CD4-positive, alpha-beta T cell treated with Interleukin-17A for 1 hour (primary cell): ENCODE data around the gene HSD17B10.
"Not testable (repeated sequence)": the region's sequence is repeated elsewhere in the genome, so short reads cannot be mapped to it uniquely, and the experiment has no call there.

Experiments used
- DNase-seq: peaks from one replicate; pipeline ENCODE4 v3.0.0-alpha.2; 2020

Gene HSD17B10

DNA sequence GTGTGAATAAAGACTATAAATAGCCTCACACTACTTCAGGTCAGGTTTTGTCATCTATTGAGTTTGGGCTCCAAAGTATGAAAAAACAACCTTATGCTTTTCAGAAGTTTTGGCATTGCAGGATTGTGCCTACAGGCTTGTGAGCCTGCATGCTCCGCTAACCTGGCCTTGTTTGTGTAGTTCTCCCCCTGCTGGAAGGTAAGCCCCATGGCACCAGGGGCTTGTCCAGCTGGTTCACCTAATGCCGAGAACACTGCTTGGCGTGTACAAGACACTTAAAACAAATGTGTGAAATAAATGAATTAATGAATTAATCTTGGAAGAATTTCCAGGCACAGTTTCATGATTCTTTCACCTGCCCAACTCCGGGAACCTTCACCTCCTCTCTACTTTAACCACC lies 1.8 kb upstream of the HSD17B10 start:
- peak; percentile 79 for DNase-seq

DNA sequence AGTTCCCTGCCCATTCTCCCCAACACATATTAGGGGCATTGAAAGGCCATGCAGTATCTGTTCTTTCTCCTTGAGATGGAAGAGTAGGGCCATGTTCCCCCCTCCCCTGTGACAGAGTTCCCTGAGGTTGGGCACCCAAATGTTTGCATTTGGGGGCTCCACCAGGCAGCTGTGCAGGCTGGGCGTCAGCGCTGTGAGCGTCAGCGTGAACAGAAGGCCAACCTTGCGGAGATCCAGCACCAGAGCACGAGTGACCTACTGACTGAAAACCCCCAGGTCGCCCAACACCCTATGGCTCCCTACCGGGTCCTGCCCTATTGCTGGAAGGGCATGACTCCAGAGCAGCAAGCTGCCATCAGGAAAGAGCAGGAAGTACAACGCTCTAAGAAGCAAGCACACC lies 3.9 kb downstream of the HSD17B10 start:
- DNase-seq = no peak

DNA sequence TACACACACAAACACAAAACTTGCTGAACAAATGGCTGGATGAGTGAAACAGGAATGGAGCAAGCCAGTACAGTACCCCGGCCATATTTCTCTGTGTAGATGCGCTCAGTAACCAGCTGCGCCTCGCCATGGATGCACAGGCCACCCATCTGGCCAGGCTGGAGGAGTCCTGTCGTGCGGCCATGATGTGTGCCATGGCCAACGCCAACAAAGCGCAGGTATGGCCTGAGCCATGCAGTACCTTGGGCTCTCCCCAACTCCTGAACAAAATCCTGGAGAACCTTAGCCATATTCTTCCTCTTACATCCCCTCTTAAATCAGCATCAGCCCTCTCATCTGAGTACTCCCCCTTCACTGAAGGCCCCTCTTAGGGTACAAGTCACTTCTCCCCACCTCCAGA lies 4.4 kb downstream of the HSD17B10 start:
- DNase-seq = no peak

DNA sequence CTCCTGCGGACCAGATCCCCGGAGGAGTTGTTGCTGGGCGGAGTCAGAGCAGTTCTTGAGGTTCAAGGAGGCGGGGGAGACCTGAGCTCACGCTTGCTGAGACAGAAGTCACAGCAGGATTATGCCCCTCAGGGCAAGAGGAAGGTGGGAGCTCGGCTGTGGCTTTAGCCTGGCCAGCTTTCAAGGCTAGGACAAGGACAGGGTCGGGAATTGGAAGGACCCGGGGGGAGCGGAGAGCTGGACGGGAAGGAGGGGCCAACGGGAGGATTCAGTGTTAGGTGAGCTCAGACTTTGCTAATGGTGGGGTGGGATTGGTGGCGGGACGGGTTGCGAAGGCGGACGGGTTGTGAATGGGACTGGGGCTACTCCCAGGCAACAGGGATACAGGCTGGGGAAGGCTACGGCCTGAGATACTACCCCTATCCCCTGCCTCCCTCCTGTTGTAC lies 11.3 kb downstream of the HSD17B10 start, which contains the start of gene RIBC1:
RIBC1 (plus strand) TSS at position 13 of the 446 bp plus-strand sequence. CDS start 3,404 bp downstream, outside the sequence.
- DNase-seq = no peak

DNA sequence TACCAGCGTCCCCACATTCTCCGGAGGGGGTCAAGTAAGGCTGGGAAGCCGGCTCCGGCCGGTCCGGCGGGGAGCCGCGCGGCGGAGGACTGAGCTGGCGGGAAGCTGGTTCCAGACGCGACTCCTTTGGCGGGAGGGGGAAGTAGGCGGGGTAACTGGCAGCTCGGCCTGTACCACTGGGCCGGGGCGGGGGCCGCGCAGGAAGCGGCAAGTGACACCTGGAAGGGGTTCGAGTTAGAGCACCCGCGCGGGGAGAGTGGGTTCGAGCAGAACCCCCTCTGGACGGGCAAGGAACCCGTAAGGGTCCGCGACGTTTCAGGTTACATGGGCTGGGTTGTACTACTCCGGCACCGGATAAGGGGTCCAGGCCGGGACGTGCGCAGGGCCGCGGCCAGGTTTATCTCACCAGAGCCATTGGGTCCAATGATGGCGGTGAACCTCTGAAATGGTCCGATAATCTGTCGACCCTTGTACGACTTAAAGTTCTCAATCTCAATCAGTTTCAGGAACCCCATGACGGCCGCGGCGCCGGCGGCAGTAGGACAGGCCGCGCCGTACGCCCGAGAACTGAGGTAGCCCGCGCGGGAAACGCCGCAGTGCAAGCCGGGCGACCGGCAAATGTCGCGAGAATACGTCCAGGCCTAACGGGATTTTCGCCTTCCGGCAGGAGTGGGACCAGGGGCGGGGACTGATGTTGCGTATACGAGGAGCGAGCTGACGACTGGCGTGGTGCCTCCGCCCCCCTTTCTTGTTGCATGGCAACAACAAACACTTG lies 11.9 kb downstream of the HSD17B10 start, which contains the start of gene SMC1A:
SMC1A (minus strand) TSS at position 569 of the 775 bp plus-strand sequence; CDS start at position 515, 54 bp downstream.
- DNase-seq = peak; percentile 97

DNA sequence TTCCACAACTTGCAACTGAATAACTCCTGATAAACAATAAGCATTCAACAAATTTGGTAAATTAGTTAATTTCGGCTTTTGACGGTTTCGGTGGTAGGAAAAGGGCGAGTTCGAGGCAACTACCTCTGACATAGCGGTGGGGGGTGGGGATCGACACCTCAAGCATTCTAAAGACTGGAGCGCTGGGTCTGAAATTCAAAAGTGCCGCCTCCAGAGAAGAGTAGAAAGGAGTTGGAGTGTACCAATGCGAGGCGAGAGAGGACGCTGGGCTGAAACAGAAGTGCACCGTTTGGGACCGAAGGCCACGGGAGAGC lies 12.4 kb downstream of the HSD17B10 start:
- DNase-seq = no peak

DNA sequence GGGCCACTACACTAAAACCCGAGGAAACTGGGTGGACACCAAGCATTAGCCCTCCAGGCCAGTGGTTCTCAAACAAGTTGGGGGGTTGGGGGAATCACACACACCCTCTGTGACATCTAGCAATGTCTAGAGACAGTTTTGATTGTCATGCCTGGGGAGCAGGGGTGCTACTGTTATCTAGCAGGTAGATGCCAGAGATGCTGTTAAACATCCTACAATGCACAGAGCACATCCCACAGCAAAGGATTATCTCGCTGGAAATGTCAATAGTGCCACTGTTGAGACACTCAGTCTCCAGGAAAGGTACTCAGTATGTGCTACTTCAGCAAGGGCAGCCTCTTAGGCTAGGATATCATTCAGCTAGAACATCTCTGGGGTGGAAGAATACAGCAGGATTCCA lies 13.0 kb downstream of the HSD17B10 start:
- DNase-seq = no peak

DNA sequence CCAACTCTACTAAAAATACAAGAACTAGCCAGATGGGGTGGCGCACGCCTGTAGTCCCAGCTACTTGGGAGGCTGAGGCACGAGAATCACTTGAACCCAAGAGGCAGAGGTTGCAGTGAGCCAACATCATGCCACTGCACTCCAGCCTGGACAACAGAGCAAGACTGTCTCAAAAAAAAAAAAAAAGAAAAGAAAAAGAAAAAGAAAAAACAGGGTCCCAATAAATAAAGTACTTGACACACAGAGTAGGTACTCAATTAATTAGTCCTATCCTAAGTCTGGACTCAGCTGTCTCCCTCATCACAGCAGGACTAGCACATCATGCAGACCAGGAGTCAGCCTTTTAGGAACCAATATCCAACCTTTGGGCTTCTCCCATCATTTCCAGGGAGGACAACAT lies 13.8 kb downstream of the HSD17B10 start:
- DNase-seq = not testable (repeated sequence)

DNA sequence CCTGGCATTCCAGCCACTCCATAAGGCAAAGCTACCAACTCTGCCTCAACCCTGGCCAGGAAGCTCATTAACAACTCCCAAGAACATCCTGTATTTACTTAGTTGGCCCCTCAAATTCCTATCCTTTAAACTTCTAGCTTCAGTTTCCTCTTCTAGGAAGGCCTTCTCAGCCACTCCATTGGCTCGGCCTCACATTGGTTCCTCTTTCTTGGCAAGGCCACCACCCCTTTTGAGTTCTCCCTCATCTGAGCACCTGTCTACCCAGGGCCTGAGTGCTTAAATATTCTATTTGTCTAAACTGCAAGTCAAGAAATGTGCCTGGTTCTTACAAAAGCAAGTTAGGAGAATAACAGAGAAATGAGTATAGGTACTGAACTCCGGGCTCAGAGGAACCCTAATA lies 21.7 kb downstream of the HSD17B10 start:
- no peak for DNase-seq

DNA sequence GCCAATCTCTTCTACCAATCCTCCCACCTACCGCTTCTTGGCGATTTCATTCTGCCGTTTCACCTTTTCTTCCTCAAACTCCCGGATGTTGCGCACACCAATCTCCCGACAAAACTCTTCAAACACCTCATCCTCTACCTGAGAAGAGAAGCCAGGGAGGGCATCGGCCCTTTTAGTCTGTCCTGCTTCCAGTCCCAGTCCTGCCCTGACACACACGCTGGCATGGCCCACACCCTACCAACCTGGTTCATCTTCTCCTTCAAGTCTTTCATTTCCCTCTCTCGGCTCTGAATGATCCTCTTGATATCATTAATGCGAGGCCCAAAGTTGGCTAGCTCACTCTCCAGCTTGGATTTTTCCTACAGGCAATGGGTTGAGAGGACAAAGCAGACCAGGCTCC lies 30.6 kb downstream of the HSD17B10 start:
- no peak for DNase-seq

DNA sequence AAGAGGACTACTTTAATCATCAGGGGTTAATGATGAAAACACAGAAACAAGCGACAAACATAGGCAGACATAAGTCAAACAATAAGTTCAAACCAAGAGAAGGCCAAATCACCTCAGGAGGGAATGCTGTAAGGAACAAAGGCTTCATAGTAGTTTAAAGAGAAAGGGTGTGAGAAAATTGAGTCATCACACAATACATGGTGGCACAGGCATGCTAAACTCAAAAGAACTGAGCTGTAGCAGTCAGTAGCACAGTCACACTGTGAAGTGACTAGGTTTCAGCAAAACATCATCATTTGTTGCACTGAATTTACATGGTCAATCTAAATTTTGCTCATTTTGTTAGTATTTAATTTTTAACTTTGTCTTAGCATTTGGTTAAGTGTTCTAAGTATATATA lies 36.0 kb downstream of the HSD17B10 start:
- DNase-seq = no peak

DNA sequence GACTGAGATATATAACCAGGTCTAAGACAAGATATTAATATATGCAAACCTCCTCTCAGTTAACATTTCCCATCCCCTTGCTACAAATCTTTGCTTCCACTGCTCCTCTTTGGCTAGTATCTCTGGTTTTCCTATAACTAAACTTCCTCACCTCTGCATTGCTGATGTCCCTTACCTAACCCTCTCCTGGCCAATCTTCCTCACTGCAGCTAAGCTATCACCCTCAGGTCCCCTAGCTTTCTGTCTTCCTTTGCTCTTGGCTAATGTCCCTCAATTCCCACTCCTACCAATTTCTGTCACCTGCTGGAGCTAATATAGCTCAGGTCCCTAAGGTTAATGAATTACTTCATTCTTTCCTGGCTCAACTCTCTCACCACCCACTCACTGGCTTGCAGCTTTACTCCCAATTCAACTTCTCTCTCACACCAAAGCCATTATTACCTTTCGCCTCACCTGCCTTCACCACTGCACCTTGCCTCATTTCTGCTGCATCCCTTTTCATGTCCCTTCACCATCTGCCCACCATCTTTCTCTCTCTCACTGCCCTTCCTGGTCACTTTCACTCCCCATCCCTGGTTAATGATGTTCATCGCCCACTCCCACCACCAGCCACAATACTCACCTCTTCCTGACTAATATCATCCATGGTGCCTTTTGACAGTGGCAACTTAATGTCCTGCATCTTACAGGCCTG lies 38.4 kb downstream of the HSD17B10 start:
- DNase-seq = no peak

DNA sequence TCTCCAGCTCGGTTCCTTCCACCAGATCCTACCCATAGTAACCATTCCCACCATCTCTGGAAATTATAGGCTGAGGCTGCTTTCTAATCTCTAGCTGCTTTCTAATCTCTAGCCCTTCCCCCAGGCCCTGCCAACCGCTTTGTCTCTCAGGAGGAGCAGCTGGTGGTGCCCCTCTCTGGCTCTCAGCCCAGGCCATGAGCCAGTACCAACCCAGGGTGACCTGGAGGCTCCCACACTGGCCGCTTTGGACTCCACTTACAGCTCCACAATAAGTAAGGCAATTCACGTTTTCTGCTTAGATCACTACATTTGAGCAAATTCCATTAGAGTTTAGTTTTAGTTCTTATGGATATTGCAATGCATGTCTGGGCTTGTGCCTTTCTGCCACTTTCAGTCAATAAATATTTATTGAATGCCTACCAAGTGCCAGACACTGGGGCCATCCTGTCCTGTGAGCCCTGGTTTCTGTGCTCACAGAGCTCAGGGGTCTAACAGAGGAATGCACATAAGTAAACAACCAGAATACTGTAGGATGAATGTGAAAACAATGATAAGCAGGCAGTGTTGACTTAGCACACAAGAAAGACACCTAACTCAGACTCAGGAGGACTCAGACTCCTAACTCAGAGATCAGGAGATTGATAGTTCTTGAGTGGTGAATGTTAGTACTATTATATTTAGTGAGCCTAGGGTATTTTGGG lies 50.6 kb downstream of the HSD17B10 start:
- DNase-seq = no peak
